ENCODE results near the gene PPP1R3D. TPM values are rescaled to one million over a fixed set of nuclear protein-coding genes. Genes with fewer than 3 reads are reported as not detected.

The PPP1R3D gene
- total RNA-seq, 1 experiment from 2014 or later, result 2.7 TPM

- TF ChIP-seq, protein P1, sequence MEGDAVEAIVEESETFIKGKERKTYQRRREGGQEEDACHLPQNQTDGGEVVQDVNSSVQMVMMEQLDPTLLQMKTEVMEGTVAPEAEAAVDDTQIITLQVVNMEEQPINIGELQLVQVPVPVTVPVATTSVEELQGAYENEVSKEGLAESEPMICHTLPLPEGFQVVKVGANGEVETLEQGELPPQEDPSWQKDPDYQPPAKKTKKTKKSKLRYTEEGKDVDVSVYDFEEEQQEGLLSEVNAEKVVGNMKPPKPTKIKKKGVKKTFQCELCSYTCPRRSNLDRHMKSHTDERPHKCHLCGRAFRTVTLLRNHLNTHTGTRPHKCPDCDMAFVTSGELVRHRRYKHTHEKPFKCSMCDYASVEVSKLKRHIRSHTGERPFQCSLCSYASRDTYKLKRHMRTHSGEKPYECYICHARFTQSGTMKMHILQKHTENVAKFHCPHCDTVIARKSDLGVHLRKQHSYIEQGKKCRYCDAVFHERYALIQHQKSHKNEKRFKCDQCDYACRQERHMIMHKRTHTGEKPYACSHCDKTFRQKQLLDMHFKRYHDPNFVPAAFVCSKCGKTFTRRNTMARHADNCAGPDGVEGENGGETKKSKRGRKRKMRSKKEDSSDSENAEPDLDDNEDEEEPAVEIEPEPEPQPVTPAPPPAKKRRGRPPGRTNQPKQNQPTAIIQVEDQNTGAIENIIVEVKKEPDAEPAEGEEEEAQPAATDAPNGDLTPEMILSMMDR (IDR thresholded peaks at IDR 0.05 in 2 of 3, conservative IDR thresholded peaks at IDR 0.05 in 1 of 3; ENCODE audit: borderline replicate concordance in 1 of 3, insufficient read depth in 1 of 3, low read depth in 2 of 3, low read length in 2 of 3), result no peak
- TF ChIP-seq JUND (IDR thresholded peaks at IDR 0.05) (peak; percentile 72), YY1 (IDR thresholded peaks at IDR 0.05; ENCODE audit: extremely low read depth, insufficient replicate concordance, low read depth, low read length) (no peak), EGR1 (IDR thresholded peaks at IDR 0.05; ENCODE audit: low read depth) (no peak), FOSL1 (IDR thresholded peaks at IDR 0.05; ENCODE audit: low read depth) (peak; percentile 78), ELF1 (IDR thresholded peaks at IDR 0.05; ENCODE audit: borderline replicate concordance, low read depth) (no peak), SIN3A (IDR thresholded peaks at IDR 0.05; ENCODE audit: low read depth) (no peak), CEBPB (IDR thresholded peaks at IDR 0.05; ENCODE audit: low read depth) (no peak), SRF (IDR thresholded peaks at IDR 0.05; ENCODE audit: low read depth) (no peak), ZNF274 (IDR thresholded peaks at IDR 0.05; ENCODE audit: low read depth, low read length) (no peak), POLR2AphosphoS5 (IDR thresholded peaks at IDR 0.05; ENCODE audit: low read depth, low read length) (peak; percentile 55)
- TF ChIP-seq, protein P2, sequence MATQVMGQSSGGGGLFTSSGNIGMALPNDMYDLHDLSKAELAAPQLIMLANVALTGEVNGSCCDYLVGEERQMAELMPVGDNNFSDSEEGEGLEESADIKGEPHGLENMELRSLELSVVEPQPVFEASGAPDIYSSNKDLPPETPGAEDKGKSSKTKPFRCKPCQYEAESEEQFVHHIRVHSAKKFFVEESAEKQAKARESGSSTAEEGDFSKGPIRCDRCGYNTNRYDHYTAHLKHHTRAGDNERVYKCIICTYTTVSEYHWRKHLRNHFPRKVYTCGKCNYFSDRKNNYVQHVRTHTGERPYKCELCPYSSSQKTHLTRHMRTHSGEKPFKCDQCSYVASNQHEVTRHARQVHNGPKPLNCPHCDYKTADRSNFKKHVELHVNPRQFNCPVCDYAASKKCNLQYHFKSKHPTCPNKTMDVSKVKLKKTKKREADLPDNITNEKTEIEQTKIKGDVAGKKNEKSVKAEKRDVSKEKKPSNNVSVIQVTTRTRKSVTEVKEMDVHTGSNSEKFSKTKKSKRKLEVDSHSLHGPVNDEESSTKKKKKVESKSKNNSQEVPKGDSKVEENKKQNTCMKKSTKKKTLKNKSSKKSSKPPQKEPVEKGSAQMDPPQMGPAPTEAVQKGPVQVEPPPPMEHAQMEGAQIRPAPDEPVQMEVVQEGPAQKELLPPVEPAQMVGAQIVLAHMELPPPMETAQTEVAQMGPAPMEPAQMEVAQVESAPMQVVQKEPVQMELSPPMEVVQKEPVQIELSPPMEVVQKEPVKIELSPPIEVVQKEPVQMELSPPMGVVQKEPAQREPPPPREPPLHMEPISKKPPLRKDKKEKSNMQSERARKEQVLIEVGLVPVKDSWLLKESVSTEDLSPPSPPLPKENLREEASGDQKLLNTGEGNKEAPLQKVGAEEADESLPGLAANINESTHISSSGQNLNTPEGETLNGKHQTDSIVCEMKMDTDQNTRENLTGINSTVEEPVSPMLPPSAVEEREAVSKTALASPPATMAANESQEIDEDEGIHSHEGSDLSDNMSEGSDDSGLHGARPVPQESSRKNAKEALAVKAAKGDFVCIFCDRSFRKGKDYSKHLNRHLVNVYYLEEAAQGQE (IDR thresholded peaks at IDR 0.05; ENCODE audit: low read depth), result no peak
These were observed 48.0 kb upstream of the PPP1R3D start (continued) for GRCh38 chr20:59988141-59988540.
